Thoracic aorta (tissue), 2 donors: ENCODE data around the gene HLA-A. TPM values are rescaled to one million over a fixed set of nuclear protein-coding genes. Genes with fewer than 3 reads are reported as not detected.

Source experiments
- ATAC-seq: fragments of 150-250 bp; one replicate; pipeline ENCODE4 v1.8.0; 2017; ENCODE audit warnings: low read depth; ENCODE audit not compliant: insufficient number of reproducible peaks, low FRiP score
- DNase-seq: peaks from one replicate; pipeline ENCODE4 v3.0.0-alpha.2; 2020; ENCODE audit warnings: low spot score
- H3K27ac ChIP-seq, 2 donors: fragments of 200-600 bp; sonication (generic); 1 replicate in 1 of 2; 2 replicates in 1 of 2; pipeline ENCODE4 v1.5.1; 2016; ENCODE audit warnings: mild to moderate bottlenecking in 2 of 2, moderate library complexity in 2 of 2
- H3K27me3 ChIP-seq: fragments of 200-600 bp; sonication (generic); replicated peaks from 2 replicates; pipeline ENCODE4 v1.6.0; 2016; ENCODE audit warnings: mild to moderate bottlenecking; ENCODE audit not compliant: insufficient read depth
- H3K36me3 ChIP-seq: fragments of 200-600 bp; sonication (generic); one replicate; pipeline ENCODE4 v1.5.1; 2016
- H3K4me1 ChIP-seq, 2 donors: fragments of 200-600 bp; sonication (generic); 1 replicate in 1 of 2; 2 replicates in 1 of 2; pipeline versions ENCODE4 v1.5.1 to v1.6.0; 2016; ENCODE audit warnings: low read depth in 2 of 2, mild to moderate bottlenecking in 1 of 2; ENCODE audit not compliant: control insufficient read depth in 1 of 2
- H3K4me3 ChIP-seq: fragments of 200-600 bp; sonication (generic); 2 replicates; pipeline ENCODE4 v1.5.1; 2016; ENCODE audit warnings: mild to moderate bottlenecking
- H3K9me3 ChIP-seq: fragments of 200-600 bp; sonication (generic); 2 replicates; pipeline ENCODE4 v1.5.1; 2016
- total RNA-seq, 2 donors: library from RNA; depleted of rRNA; stranded (reverse); fragments of >200 nt; gene quantifications; one replicate each; pipeline versions ENCODE4 v1.1.0 to v1.2.3, GENCODE V29; 2016
- TF ChIP-seq, protein P1 (sequence below): fragments of 200-600 bp; sonication (generic); IDR thresholded peaks from one replicate; pipeline ENCODE4 v1.5.1; 2019; ENCODE audit warnings: antibody characterized with exemption

The HLA-A gene
- total RNA-seq, 2 donors from 2014 or later, result 525 to 870 TPM

DNA sequence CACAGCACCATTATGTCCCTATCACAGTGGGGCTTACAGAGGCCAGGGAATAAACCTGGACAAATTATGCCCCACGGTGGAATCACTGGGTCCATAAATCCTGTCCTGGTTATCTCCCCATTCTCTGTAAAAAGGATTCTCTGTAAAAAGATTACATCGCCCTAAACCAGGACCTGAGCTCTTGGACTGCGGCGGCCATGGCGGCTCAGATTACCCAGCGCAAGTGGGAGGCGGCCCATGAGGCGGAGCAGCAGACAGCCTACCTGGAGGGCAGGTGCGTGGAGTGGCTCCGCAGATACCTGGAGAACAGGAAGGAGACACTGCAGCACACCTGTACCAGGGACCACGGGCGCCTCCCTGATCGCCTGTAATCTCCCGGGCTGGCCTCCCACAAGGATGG is 8.4 kb upstream of the HLA-A start:
- no peak overlapping the region for H3K4me3 ChIP-seq
- no peaks in the 10 kb centered on the region for H3K27me3 ChIP-seq
- no peak overlapping the region for H3K27ac ChIP-seq
- H3K36me3 ChIP-seq, result no peaks in the 10 kb centered on the region
- TF ChIP-seq, protein P1, sequence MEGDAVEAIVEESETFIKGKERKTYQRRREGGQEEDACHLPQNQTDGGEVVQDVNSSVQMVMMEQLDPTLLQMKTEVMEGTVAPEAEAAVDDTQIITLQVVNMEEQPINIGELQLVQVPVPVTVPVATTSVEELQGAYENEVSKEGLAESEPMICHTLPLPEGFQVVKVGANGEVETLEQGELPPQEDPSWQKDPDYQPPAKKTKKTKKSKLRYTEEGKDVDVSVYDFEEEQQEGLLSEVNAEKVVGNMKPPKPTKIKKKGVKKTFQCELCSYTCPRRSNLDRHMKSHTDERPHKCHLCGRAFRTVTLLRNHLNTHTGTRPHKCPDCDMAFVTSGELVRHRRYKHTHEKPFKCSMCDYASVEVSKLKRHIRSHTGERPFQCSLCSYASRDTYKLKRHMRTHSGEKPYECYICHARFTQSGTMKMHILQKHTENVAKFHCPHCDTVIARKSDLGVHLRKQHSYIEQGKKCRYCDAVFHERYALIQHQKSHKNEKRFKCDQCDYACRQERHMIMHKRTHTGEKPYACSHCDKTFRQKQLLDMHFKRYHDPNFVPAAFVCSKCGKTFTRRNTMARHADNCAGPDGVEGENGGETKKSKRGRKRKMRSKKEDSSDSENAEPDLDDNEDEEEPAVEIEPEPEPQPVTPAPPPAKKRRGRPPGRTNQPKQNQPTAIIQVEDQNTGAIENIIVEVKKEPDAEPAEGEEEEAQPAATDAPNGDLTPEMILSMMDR, result no peak
- H3K9me3 ChIP-seq, result no peaks in the 10 kb centered on the region
- DNase-seq, result no peak
- no peak for ATAC-seq
- H3K4me1 ChIP-seq, result no peaks in the 10 kb centered on the region

DNA sequence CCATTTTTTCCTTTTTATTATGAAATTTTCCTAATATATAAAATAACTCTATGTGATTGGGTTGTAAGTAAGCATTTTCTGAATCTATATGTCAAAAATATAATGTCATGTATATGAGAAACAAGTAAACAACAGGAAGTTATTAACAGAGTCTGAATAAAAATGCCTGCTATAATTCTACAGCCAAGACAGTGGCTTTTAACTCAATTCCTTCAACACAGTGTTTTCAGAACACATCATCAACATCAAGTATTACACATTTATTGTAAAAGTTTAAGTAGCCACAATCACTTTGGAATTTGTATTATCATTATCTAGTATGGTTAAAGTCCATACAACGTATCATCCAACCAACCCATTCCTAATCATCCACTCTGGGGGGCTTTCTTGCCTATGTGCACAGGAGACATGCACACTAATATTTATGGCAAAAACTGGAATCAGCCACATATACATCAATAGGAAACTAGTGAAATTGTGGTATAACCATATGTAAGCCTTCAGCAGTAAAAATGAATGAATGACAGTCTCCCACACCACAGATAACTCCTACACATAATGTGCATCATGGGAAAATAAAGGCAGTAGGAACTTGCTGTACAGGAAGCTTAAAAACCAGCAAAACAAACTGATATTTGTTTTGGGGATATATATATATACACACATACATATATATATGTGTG is 6.9 kb upstream of the HLA-A start:
- ATAC-seq (no peak), DNase-seq (no peak)
- TF ChIP-seq, protein P1, result no peak
- Histone ChIP-seq H3K9me3 (no peaks in the 10 kb centered on the region), H3K27ac (no peak overlapping the region), H3K36me3 (no peaks in the 10 kb centered on the region), H3K4me1 (no peaks in the 10 kb centered on the region), H3K27me3 (no peaks in the 10 kb centered on the region), H3K4me3 (no peak overlapping the region)

DNA sequence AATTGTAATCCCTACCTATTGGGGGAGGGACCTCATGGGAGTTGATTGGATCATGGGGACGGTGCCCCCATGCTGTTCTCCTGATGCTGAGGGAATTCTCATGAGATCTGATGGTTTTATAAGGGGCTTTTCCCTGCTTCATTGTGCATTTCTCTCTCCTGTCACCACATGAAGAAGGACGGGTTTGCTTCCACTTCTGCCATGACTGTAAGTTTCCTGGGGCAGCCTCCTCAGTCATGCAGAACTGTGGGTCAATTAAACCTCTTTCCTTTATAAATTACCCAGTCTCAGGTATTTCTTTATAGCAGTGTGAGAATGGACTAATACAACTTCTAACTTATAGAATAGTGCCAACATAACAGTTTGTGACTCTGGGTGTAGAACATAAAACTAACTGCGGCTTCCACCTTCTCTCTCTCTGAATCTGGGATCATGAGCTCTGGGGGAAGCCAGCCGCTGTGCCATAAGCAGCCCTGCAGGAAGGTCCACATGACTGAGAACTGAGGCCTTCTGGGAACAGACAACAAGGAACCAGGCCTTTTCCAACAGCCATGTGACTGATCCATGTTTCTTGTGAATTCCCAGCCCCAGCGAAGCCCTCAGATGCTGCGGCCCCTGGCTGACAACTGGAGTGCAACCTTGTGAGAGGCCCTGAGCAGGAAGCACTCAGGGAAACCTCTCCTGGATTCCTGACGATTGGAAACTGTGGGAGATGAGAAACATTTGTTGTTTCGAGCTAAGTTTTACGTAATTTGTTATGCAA is 3.4 kb upstream of the HLA-A start:
- TF ChIP-seq, protein P1, result no peak
- Histone ChIP-seq H3K9me3 (no peaks in the 10 kb centered on the region), H3K4me1 (peaks cover 0 to 8% of the 10 kb centered on the region in 2 donors), H3K27ac (no peak overlapping the region), H3K4me3 (no peak overlapping the region), H3K27me3 (no peaks in the 10 kb centered on the region), H3K36me3 (no peaks in the 10 kb centered on the region)
- DNase-seq, result no peak
- ATAC-seq, result no peak

DNA sequence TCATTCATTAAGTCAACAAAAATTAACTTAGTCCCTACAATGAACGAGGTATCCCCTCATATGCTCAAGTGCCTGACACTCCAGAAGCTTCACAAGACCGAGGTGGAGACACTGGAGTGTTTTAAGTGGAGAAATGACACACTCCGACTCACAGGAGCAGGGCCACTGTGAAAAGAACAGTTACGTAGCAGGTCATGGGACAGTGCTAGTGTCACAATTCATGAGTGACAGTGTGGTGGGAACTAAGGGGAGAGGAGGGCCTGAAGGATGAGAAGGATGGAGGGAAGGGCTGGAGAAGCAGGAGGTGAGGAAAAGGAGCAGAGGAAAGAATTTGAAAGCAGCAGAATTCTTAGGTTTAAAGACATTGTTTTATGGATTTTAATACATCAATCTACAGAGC is 1.3 kb upstream of the HLA-A start:
- Histone ChIP-seq H3K27ac (peak overlapping the region in 1 of 2 donors; percentile 92), H3K27me3 (no peaks in the 10 kb centered on the region), H3K36me3 (no peaks in the 10 kb centered on the region), H3K4me1 (peaks cover 0 to 15% of the 10 kb centered on the region in 2 donors), H3K9me3 (no peaks in the 10 kb centered on the region), H3K4me3 (no peak overlapping the region)
- DNase-seq, result no peak
- ATAC-seq, result no peak
- TF ChIP-seq, protein P1, result no peak

DNA sequence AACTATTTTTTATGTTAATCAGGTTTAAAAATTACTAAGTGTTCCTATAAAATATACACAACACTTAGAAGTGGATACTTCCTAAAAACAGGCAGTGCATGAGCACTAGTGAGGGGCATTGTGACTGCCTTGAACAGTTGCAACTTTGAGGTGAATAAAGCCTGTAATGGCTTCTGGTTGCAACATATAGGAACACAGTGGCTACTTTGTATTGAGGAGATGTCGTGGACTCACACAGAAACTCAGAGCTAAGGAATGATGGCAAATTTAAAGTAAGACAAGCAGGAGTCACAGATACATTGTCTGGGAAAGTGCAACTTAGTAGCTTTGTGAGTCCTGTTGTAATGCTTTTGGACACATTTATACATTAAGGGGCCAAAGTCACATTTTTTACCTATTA is 861 bp upstream of the HLA-A start:
- Histone ChIP-seq H3K27ac (peak overlapping the region; percentile 85 to 92), H3K36me3 (no peaks in the 10 kb centered on the region), H3K4me3 (peak overlapping the region; percentile 81), H3K27me3 (no peaks in the 10 kb centered on the region), H3K4me1 (peaks cover 0 to 15% of the 10 kb centered on the region in 2 donors), H3K9me3 (no peaks in the 10 kb centered on the region)
- TF ChIP-seq, protein P1, result no peak
- ATAC-seq (no peak), DNase-seq (no peak)
